Hippocampal formation (tissue), 2 donors: Measurements from ENCODE around the gene C2orf76.

Experiments
- DNase-seq, 2 donors: peaks; one replicate each; lab custom pipeline; 2025; lab: John Stamatoyannopoulos, UW

Gene C2orf76

GRCh38 chr2:119264781-119265692 lies 101.6 kb downstream of the C2orf76 start:
- DNase-seq, result peak in 1 of 2 donors; percentile 15

DNA sequence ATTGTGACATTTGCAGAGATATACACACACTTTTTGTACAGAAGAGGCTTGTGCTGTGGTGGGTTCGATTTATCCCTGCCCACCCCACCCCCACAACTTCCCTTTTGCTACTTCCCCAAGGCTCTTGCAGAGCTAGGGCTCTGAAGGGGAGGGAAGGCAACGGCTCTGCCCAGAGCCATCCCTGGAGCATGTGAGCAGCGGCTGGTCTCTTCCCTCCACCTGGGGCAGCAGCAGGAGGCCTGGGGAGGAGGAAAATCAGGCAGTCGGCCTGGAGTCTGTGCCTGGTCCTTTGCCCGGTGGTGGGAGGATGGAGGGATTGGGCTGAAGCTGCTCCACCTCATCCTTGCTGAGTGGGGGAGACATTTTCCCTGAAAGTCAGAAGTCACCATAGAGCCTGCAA lies 103.0 kb downstream of the C2orf76 start:
- peak; percentile 10 to 30 for DNase-seq

DNA sequence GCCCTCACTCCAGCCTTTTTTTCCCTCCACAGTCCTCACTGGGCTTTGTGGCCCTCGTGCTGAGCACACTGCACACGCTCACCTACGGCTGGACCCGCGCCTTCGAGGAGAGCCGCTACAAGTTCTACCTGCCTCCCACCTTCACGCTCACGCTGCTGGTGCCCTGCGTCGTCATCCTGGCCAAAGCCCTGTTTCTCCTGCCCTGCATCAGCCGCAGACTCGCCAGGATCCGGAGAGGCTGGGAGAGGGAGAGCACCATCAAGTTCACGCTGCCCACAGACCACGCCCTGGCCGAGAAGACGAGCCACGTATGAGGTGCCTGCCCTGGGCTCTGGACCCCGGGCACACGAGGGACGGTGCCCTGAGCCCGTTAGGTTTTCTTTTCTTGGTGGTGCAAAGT lies 103.6 kb downstream of the C2orf76 start:
- DNase-seq, result no peak

GRCh38 chr2:119261493-119262225 lies 105.0 kb downstream of the C2orf76 start:
- DNase-seq, result no peak

DNA sequence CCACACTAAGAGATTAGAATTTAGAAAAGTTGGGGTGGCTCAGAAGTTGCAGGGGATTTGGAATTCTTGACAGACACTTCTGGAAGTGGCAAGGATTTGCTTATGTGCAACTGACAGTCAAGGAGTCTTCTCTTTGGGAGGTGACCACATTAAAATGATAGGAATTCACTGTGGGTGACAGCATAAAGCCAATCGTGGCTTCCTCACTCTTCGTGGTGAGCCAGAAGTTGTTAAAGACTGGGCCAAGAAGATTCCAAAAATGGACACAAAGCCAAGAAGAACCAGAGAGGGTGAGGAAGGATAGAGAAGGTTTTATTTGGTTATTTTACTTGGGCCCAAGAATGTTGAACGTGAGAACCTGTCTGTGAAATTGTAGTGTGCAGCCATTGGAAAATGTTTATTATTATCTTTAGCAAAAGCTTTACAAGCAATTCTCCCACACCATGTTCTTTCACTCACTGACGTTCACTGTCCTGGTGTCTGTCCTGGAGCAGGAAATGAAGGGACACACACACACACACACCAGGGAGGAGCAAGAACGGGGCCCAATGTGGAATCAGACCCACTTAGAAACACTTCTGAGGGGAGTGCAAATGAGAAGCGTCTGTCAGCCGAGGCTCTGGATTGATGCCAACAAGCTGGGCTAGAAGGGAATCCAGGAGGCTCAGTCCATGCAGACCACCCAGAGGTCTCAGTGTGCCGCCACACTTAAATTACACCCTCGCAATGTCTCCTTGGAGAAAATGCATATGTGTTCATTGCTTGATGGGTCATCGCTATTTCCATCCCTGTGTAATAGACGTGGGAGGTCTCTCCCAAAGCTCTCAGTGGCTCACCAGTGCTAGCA lies 105.8 kb downstream of the C2orf76 start:
- DNase-seq, result no peak

- DNase-seq, result peak; percentile 34 to 43
Measured at GRCh38 chr2:119259296-119259860, 107.3 kb downstream of the C2orf76 start.

- no peak for DNase-seq
Measured at GRCh38 chr2:119257198-119257597, 109.4 kb downstream of the C2orf76 start.

DNA sequence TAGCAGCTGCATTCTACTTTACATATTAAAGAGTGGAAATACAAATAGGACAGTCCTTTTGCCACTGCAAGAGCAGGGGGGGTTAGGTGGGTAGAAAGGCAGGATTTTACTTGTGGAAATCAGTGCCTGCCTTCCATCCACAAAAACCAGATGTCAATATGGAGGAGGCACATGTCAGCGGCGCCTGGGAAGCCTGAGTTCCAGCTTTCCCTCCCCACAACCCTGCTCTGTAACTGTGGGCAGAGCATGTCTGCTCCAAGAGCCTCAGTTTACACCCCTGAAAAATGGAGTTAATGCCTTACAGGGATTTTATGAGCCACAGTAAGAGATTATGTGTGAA lies 110.1 kb downstream of the C2orf76 start:
- no peak for DNase-seq

DNA sequence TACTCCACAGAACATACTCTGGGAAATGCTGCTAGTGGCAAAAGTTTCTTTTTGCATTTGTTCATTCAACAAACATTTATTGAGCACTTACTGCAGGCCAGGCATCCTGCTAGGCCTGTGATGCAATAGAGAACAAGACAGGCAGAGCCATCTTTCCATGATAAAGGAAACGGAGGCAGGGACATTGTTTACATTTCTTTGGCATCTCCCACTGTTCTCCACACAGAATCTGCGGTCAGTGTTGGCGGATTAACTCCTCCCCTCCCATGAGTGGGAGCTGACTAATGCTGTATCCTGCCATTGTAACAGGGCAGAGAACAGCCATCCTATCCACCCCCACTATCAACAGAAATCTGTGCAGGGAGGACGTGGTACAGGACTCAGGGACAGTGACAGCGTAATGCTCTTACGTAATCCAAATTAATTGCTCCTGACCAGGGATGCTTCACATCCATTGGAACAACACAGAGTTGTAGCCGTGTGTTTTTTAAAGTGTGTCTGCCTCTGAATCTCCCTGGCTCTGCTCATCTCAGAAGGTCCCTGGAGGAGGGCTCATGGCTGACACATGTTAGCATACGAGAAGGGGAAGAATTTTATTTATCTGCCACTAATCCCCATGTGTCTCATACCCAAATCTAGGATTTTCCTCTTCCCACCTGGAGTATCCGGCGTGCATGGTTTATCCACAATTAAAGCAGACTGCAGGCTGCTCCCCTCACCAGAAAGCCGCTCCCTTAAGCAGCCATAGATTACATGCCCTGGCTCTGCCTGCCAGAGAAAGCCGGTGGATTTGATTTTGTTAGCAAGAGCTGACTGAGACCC lies 110.7 kb downstream of the C2orf76 start:
- DNase-seq, result no peak

GRCh38 chr2:119254601-119255080 lies 112.0 kb downstream of the C2orf76 start:
- DNase-seq, result no peak

DNA sequence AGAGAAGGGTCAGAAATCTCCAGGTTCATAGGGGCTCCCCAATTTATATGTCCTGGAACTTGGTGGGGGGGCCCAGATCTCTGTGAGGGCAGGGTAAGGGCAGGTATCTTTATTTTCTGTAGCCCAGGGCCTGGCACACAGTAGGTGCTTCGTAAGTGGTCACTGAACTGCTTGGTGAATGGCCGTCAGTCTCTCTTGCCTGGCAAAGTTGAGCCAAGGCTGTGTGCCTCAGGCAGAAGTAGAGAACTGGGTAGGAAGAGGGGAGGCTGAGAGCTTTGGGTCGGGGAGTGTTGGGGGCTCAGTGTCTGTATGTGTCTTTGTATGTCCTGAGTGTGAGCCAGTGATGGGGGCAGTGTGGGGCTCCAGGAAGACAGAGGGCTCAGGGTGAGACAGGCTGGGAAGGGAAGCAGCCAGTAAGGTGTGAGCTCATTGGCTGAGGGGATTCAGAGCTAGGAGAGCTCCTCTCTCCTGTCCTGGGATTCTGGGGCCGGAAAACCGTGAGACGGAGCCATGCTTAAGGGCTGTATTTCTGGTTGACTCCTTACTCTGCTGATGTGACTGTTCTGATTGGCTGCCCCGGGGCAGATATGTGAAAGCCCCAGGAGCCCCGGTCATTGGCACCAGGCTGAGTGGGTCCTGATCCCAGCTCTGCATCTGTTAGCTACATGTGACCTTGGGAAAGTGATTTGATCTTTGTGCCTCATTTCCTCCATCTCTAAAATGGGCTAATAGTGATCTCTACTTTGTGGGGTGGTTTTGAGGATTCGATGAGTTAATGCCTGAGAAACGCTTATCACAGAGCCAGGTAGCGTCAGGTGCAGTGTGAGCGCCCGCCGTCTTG lies 112.7 kb downstream of the C2orf76 start:
- no peak for DNase-seq

GRCh38 chr2:119253114-119253702 lies 113.4 kb downstream of the C2orf76 start:
- no peak for DNase-seq
